Right hindlimb (tissue), 1 donor: ENCODE measurements around the gene EXOC2.

Source experiments
- DNase-seq: peaks from one replicate; pipeline ENCODE4 v3.0.0-alpha.2; 2018

The EXOC2 gene

GRCh38 chr6:492816-493414 is 200.0 kb downstream of the EXOC2 start:
- DNase-seq: no peak

GRCh38 chr6:492178-492577 is 200.8 kb downstream of the EXOC2 start:
- DNase-seq: no peak

GRCh38 chr6:491233-491632 is 201.7 kb downstream of the EXOC2 start:
- DNase-seq: no peak

GRCh38 chr6:490251-491037 is 202.5 kb downstream of the EXOC2 start:
- DNase-seq: no peak

- DNase-seq: no peak
Observed at GRCh38 chr6:489762-490161, 203.2 kb downstream of the EXOC2 start.

- DNase-seq: no peak
Observed at GRCh38 chr6:489001-489400, 203.9 kb downstream of the EXOC2 start.

- DNase-seq: no peak
Observed at GRCh38 chr6:487956-488355, 205.0 kb downstream of the EXOC2 start.

- no peak for DNase-seq
Observed at GRCh38 chr6:485655-486170, 207.2 kb downstream of the EXOC2 start.

GRCh38 chr6:484746-485145 is 208.2 kb downstream of the EXOC2 start:
- DNase-seq: no peak

GRCh38 chr6:484086-484745 is 208.7 kb downstream of the EXOC2 start:
- DNase-seq: no peak

GRCh38 chr6:475314-475713 is 217.6 kb downstream of the EXOC2 start:
- DNase-seq: no peak

GRCh38 chr6:474453-475185 is 218.3 kb downstream of the EXOC2 start:
- no peak for DNase-seq

- no peak for DNase-seq
Observed at GRCh38 chr6:473768-474452, 219.0 kb downstream of the EXOC2 start.

- no peak for DNase-seq
Observed at GRCh38 chr6:473356-473755, 219.6 kb downstream of the EXOC2 start.

GRCh38 chr6:470901-471448 is 222.0 kb downstream of the EXOC2 start:
- no peak for DNase-seq

GRCh38 chr6:470051-470900 is 222.7 kb downstream of the EXOC2 start:
- DNase-seq: no peak

- no peak for DNase-seq
Observed at GRCh38 chr6:467671-468082, 225.3 kb downstream of the EXOC2 start.

- DNase-seq: no peak
Observed at GRCh38 chr6:467111-467510, 225.8 kb downstream of the EXOC2 start.

GRCh38 chr6:466564-466963 is 226.4 kb downstream of the EXOC2 start:
- no peak for DNase-seq

GRCh38 chr6:465531-466348 is 227.2 kb downstream of the EXOC2 start:
- DNase-seq: no peak
